NCI-H2227 (cell line): Measurements from ENCODE around the gene TST.

Source experiments
- DNase-seq: peaks from one replicate; lab custom pipeline; 2025; ENCODE audit not compliant: unreplicated experiment; lab: John Stamatoyannopoulos, UW

TST gene

DNA sequence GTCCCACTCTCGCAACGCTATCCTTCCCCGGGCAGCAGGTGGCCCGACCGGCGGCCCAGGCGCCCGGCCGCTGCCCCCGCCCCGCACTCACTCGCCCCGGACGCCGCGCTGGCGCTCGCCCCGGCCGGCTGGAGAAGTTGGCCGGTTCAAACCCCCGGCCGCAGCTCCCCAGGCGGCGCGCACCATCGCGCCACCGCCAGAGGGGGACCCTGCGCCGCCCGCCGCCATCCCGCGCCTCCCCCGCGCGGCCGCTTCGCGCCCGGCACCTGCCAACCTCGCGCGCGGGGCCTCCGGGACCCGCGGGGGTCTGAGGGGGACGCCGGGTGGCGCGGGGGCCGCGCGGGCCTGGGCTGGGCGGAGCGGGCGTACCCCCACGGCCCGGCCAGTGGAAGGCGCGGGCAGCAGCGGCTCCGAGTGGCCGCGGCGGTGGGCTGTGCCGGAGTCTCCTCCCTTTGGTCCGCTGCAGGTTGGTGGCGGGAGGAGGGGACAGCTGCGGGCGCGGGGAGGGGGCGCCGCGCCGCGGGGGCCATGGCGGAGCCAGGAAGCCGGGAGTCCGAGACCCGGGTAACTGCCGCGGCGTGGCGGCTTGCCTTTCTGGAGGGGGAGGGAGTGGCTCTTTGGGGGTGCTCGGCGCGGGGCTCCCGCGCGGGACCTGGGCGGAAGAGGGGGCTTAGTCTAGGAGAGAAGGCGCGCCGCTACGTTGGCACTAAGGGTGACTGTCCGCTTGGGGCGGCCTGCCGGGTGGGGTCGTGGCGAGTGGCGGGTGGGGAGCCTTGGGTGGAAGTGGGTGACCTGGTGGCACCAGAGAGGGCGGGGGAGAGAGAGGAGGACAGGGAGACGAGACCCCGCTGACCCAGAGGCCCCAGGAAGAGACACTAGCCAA is at the start of gene TST, which contains the start of gene MPST:
Gene TST (minus strand): TSS at position 139 of the 883 bp plus-strand sequence. CDS start 715 bp downstream, outside the sequence.
Gene MPST (plus strand): TSS at position 434 of the 883 bp plus-strand sequence. CDS start 95 bp downstream, at position 529.
- DNase-seq = peak; percentile 79

DNA sequence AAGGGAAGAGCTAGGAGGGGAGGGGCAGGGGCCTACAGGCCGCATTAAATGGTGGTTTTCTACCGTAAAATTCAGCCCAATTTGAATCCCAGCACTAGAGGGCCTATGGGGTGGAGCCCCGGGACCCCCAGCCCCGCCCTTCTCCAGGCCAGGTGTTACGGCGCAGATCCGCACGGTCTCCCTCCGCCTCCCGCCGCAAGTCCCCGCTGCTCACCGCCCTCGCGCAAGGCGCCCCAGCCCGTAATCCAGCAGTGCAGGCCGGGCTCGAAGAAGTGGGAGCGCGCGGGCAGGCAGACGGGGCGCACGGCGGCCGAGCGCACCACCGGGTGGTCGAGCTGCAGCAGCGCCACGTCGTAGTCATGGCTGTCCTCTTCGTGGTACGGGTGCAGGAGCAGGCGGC is 49.6 kb upstream of the TST start:
- peak; percentile 51 for DNase-seq

DNA sequence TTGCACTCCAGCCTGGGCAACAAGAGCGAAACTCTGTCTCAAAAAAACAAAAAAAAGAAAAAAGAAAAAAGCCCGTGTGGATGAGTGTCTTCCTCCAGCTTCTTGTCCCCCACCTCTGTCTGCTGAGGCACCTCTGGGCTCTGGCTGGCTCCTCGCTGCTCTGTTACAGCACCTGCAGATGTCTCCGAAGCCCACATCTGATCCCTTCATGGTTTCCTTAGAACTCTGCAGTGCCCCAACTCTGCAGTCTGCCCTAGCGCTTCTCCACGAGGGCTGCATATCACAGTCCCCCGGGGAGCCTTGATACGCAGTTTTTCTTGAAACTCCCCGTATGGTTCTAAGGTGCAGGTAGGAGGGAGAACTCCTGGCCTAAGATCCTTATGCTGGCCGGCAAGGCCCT is 48.2 kb upstream of the TST start:
- DNase-seq = no peak

DNA sequence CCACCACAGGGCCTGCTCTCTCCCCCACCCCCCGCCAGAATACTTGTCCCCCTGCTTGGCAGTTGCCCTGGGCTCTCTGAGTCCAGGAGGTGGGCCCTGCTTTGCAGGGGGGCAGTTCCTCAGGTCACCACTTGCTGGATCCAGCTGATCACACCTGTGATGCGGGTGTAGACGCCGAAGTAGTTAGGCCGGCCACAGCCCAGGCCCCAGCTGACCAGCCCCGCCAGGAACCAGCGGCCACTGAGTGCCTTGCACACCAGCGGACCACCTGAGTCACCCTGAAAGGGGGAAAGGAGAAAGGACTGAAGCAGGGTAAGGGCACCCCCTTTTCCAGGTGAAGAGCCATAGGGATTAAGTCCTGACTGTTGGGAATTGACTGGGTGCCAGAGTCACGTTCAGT is 46.7 kb upstream of the TST start:
- no peak for DNase-seq

DNA sequence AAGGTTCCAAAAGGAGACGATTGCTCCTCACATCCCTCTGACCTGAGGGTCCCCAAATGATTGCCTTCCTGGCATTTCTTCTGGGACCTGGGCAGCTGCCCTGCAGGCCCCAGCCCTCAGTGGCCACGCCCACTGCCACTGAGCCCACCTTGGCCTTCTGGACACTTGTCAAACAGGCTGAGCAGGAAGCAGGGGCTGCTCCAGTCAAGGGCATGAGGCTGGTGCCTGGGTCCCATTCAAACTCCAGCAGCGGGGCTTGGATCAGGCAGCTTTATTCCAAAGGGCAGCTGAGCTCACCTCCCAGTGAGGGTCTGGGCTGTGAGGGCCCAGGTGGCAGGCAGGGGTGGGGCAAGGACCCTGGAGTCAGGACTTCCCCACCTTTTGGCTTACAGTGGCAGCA is 45.9 kb upstream of the TST start:
- no peak for DNase-seq

DNA sequence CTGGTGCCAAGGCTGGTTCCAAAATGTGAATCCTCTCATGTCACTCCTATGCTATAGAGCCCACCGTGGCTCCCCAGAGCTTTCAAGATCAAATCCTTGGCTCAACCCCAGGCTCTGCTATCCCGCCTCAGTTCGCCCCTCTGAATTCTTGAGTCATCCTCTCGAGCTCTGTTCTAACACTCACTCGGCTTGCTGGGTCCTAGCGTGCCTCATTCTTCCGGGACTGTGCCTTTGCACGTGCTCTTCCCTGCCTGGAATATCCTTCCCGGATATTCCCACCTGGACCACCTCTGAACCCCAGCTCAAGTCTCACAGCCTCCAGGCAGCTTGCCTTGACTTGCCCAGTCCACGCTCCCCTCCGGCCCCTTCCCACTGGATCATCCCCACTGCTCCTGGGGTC is 45.3 kb upstream of the TST start:
- DNase-seq = no peak

DNA sequence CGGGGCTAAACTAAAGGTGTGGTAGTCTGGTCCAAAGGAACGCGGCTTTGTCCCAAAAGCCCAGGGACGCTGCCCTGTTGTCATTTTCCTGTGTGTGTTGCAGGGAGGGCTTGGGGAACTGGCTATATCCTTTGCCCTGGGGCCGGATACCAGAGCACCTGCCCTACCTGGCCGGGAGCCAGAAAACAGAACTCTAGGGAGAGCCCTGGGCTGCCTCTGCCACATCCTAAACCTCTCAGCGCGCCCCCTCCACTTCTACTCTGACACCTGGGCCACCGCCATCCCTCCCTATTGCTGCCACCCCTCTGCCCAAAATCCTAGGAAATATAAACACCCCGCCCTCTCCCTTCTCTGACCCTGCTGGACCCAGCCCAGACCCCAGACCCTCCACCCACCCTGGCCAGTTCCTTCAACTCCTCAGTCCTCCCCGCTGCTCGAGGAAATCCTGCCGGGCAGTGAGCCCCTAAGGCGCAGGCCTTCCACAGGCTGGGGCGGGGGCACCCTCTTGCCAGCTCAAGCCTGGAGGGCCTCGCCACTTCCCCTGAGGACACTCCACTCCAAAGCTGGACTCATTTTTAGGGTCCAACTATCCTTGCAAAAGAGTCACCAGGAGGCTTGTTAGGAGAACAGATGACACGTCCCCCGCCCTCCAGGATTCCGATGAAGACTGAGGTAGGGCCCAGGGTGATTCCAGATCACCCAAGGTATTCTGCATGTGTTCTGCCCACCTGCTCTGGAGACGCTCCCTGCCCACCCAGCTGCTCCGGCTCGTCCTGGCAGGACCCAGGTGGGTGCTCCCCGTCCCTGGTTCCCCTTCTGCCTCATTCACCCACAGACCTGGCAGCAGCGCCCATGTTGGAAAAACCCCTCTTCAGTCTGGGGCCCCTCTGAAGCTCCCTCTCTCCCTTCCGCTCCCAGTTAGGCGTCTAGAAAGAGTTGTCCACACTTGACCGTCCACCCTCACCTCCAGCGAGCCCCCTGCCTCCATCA is 44.5 kb upstream of the TST start:
- DNase-seq = no peak

DNA sequence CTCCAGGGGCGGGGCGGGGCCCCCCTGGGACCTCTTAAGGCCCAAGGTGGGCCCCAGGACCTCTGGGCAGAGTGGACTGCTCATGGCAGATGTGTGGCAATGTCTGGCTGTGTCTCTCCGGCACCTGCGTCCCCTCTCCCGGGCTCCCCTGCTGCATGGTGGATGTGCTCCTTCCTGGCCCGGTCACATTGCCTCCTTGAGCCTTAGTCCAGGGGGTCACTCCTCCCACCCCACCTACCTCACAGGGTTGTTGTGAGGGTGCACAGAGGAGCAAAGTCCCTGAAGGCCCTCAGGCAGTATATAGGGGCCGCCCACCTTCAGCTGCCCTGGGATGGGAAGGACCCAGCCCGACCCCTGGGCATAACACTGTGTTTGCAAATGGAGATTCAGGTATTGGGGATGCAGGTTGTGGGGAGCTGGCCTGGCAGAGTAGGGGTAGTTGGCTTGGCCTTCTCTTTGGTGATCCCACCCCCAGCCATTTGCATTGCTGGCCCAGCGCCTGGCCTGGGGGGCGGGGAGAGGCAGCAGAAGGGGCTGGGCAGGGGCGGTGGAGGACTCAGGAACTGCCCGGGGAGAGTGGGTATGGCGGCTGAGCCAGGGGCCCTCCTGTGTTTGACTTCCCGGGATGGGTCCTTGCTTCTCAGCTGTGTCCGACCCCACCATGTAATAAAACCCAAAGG is 43.6 kb upstream of the TST start:
- no peak for DNase-seq

DNA sequence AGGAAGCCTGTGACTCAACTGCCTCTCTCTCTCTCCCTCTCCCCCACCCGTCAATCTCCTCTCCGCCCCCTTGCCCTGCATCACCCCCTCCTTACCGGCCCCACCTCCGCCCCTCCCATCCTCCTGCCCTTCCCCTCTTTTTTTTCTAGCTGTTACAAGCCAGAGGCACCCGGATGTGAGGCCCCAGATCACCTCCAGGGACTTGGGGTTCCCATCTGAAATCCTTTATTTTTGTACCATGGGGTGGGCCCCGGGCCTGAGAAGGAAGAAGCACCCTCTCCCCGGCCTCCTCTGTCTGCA is 43.1 kb upstream of the TST start:
- DNase-seq = no peak

DNA sequence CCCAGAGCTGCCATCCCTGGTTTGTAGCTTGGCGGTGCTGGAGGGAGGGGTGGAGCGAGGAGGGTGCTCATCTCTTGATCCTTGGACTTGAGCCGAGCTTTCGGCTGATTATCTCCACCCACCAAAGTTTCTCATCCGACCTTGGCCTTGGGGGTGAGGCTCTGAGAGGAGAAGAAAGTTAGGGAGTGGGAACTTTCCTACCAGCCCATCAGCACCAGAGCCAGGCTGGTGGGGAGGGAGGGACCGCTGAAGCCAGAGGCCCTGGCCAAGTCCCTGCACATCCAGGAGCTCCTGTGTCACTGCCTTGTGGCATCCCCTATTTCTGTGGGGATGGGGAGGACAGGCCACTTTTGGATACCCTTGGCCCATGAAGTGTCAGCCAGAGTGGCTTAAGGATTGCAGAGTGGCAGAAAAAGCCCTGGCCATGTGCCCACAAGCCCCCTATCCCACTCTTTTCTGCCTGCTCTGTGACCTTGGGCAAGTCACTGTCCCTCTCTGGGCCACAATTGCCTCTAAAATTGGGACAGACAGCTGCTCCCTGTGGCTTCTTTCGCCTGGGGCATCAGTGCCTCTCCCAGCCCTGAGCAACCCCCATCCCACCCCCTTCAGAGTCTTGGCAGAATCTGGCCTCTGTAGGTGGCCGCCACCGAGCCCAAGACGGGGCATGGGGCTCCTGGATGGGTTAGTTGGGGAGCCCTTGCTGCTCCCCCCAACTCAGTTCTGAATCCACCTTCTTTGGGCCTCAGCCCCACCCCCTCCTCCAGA is 42.5 kb upstream of the TST start:
- no peak for DNase-seq

DNA sequence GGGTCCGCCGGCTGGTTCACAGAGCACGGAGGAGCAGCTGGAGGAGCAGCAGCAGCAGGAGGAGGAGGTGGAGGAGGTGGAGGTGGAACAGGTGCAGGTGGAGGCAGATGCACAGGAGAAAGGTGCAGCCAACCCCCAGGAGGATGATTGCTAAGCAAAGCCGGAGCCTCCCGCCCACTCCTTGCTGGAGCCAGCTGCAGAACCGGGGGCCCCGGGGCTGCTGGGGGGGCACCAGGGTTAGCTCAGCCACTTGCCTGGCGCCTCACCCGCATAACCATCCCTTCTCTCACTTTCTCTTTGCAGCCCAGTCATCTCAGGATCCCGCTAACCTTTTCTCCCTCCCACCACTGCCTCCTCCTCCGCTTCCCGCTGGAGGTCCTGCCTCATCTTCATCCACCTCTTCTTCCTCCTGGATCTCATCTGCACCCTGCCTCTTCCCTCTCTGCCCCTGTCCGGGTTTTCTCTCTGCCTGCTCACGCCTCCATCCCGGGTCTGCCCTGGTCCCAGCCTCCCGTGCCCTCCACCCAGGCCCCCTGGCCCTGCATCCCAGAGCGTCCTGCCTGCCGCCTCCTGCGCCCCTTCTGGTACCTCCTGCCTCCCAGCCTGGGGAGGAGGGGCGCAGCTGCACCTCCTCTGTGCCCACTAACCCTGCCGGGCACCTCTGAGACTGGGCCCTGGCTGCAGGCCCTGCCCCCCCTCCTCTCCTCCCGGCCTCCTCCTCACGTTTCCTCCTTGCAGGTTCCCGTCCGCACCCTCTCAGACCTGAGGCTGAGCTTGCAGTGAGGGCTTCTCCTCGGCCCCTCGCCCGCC is 41.8 kb upstream of the TST start:
- no peak for DNase-seq

DNA sequence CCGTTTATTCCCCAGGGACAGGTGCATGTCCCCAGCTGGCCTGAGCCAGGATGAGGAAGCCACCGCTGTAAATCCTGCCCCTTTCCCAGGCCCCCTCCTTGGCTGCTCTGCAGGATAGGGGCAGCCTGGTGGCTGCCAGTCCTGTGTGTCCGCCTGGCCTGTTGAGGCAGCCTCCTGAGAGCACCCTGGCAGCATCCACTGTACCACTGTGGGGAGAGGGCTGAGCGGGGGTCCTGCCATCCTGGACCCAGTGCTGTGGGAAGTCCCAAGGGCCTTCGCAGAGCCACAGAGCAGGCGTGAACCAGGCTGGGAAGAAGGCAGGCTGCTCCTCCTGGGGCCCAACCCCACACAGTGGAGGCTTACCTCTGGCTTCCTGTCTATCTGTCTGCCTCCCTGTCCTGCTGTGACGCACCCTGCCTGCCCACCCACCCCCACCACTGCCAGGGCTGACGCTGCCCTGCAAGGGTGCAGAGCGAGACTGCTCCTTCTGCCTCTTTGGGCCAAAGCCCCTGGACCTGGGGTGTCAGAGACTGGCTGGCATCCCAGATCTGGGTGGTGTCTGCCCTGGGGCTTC is 40.7 kb upstream of the TST start:
- no peak for DNase-seq

DNA sequence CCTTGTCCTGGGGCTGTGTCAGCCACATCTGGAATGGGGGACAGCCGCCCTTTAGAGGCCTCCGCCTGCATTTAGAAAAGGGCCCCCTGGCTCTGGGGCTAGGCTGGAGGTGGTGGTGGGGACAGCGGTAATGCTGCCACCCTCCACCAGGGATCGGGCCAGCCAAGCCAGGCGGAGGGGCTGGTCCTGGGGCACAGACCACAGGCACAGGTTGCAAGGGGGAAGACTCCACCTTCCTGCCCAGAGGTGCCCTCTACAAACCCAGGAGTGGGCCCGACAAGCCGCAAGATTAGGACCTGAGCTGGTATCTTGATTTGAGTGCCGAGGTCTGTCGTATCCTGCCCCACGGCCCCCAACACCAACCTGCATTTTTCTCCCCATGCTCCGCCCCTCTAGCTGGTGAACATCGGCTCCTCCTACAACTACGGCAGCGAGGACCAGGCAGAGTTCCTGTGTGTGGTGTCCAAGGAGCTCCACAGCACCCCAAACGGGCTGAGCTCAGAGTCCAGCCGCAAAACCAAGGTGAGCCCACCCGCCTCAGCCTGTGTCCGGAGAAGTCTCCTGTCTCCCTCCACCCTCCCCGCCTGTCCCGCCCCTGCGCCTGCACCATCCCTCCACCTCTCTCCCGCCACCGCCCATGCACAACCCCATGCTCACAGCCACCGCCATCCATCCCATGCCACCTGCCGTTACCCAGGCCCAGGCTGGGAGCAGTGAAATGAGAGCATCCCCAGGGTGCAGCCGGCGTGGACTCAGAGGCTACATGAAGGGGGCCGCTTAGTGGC is 39.9 kb upstream of the TST start:
- no peak for DNase-seq

DNA sequence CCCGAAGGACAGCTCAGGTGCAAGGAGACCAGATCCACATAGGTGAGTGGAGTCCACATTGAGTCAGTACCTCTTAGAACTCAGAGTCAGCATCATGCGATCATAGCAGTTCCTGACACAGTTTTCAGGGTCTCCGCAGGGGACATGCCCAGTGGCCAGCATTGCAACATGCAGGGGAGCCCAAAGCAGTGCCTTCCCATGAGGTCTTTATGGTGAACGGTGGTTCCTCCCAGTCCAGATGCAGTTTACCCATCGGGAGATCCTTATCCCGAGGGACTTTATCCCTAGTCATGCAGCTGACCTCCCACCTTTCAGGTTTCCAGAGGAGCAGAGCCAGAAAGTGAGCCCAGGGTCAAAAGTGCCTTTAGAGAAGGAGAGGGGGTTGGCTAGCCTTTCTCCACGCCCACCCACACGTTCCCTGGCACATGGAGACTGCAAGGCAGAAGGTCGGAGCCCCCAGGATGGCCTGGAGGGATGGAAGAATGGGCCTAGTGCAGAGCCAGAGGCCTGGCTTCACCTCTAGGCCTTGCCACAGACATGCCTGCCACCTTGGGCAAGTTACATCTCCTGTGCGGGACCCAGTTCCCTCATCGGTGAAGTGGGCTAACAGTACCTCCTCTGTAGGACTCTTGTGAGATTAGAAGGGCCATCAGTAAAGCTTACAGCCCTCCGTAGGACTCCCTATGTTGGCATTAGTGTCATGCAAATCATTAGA is 38.7 kb upstream of the TST start:
- DNase-seq = no peak

DNA sequence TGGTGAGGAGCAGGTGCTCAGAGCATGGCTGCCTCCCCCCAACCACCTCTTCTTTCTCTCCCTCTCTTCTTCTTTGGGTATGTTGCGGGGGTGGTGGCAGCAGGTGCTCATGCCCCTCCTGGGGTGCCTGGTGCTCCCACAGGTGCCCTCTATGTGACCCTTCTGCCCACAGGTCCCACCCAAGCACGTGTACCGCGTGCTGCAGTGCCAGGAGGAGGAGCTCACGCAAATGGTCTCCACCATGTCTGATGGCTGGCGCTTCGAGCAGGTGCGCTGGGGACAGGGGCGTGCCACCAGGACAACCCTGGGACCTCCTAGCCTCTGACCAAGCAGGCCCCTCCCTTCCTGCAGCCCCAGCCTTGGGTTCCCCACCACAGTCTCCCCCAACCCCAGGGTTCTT is 38.0 kb upstream of the TST start:
- no peak for DNase-seq

DNA sequence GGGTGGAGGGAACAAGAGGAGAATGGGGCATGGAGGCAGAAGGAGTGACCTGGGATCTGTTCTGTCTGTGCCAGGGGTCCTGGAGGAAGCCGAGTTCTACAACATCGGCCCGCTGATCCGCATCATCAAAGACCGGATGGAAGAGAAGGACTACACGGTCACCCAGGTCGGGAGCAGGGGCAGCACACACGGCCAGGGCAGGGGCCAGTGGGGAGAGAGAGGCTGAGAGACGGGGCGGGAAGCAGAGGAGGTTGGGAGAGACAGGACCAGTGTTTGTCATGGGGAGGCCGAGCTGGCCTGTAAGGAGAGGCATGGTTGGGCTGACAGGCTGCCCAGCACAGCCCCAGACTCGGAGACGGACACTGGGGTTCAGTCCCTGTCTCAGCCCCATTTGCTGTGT is 37.0 kb upstream of the TST start:
- no peak for DNase-seq

DNA sequence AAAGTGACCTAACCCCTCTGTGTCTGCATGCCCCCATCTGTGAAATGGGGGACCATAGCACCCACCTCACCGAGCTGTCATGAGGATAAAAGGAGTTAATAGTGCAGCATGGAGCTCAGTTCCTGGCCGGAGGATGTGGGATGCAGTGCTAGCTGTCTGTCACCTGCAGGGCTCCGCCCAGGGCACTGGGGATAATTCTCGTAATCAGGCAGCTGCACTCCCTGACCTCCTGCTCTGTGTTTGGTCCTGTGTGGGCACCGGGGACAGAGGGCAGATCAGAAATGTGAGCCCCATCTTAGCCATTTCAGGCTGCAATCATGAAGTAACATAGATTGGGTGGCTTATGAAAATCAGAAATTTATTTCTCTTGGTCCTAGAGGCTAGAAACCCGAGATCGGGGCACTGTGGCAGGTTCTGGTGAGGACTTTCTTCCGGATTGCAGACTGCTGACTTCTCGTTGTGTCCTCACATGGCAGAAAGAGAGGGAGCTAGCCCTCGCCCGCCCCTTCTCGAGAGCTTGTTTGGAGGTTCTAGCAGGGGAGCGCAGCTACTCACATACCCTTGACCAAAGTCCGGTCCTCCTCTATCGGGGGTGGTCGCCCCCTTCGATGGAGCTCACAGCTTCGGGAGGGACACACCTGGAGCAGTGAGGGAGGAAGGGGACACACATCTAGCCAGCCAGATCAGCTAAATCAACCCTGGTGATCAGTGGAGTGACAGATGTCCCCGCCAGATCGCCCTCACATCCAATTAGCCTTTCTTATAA is 35.5 kb upstream of the TST start:
- no peak for DNase-seq
